Muscle layer of duodenum (tissue), 2 donors: ENCODE data around the gene HINT2.

Experiments used
- H3K27ac ChIP-seq: one replicate; pipeline ENCODE4 v1.7.0; 2013; ENCODE audit warnings: mild to moderate bottlenecking, low read length
- H3K27me3 ChIP-seq: one replicate; pipeline ENCODE4 v1.7.0; 2013; ENCODE audit warnings: low read depth, mild to moderate bottlenecking, control low read depth, low read length
- H3K36me3 ChIP-seq, 2 donors: one replicate each; pipeline ENCODE4 v1.7.0; 2013; ENCODE audit warnings: low read length in 2 of 2, control low read depth in 1 of 2, mild to moderate bottlenecking in 1 of 2; ENCODE audit not compliant: insufficient read depth in 2 of 2, control insufficient read depth in 1 of 2
- H3K4me1 ChIP-seq, 2 donors: one replicate each; pipeline ENCODE4 v1.7.0; 2013; ENCODE audit warnings: low read length in 2 of 2, mild to moderate bottlenecking in 2 of 2, control low read depth in 1 of 2, moderate library complexity in 1 of 2; ENCODE audit not compliant: insufficient read depth in 2 of 2, control insufficient read depth in 1 of 2
- H3K4me3 ChIP-seq, 2 donors: one replicate each; pipeline ENCODE4 v1.7.0; 2013; ENCODE audit warnings: low read length in 2 of 2, low read depth in 1 of 2, mild to moderate bottlenecking in 1 of 2
- H3K9me3 ChIP-seq, 2 donors: one replicate each; pipeline ENCODE4 v1.7.0; 2013; ENCODE audit warnings: low read length in 2 of 2, control low read depth in 1 of 2, mild to moderate bottlenecking in 1 of 2; ENCODE audit not compliant: control insufficient read depth in 1 of 2
- donor health status: healthy.

Gene HINT2

DNA sequence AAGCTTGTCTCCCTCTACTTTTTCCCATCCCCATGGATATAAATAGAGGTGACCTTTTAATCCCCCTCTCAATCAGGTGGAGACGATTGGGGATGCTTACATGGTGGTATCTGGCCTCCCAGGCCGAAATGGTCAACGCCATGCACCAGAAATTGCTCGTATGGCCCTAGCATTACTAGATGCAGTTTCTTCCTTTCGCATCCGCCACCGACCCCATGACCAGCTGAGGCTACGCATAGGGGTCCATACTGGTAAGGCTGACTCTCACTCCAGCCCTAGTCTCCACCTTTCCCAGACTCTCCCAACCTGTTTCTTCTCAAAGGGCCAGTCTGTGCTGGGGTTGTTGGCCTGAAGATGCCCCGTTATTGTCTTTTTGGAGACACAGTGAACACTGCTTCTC, 6.4 kb downstream of the HINT2 start:
- Histone ChIP-seq H3K4me3 (no peak overlapping the region), H3K36me3 (peaks cover 18 to 42% of the 10 kb centered on the region in 2 donors), H3K27ac (no peak overlapping the region), H3K4me1 (peaks cover 11 to 25% of the 10 kb centered on the region in 2 donors), H3K9me3 (no peaks in the 10 kb centered on the region), H3K27me3 (no peaks in the 10 kb centered on the region)

DNA sequence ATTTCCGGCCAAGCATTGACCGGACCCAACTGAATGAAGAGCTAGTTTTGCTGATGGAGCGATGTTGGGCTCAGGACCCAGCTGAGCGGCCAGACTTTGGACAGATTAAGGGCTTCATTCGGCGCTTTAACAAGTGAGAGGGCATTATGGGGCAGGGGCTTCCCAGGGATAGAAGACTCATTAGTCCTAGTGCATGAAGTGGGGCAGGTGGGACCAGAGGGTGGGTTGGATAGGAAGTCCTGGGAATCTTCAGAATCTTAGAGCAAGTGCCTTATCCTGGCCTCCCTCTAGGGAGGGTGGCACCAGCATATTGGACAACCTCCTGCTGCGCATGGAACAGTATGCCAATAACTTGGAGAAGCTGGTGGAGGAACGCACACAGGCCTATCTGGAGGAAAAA, 8.7 kb downstream of the HINT2 start:
- Histone ChIP-seq H3K36me3 (peaks cover 33 to 64% of the 10 kb centered on the region in 2 donors), H3K27ac (no peak overlapping the region), H3K4me3 (no peak overlapping the region), H3K4me1 (peaks cover 0 to 3% of the 10 kb centered on the region in 2 donors), H3K27me3 (no peaks in the 10 kb centered on the region), H3K9me3 (no peaks in the 10 kb centered on the region)

DNA sequence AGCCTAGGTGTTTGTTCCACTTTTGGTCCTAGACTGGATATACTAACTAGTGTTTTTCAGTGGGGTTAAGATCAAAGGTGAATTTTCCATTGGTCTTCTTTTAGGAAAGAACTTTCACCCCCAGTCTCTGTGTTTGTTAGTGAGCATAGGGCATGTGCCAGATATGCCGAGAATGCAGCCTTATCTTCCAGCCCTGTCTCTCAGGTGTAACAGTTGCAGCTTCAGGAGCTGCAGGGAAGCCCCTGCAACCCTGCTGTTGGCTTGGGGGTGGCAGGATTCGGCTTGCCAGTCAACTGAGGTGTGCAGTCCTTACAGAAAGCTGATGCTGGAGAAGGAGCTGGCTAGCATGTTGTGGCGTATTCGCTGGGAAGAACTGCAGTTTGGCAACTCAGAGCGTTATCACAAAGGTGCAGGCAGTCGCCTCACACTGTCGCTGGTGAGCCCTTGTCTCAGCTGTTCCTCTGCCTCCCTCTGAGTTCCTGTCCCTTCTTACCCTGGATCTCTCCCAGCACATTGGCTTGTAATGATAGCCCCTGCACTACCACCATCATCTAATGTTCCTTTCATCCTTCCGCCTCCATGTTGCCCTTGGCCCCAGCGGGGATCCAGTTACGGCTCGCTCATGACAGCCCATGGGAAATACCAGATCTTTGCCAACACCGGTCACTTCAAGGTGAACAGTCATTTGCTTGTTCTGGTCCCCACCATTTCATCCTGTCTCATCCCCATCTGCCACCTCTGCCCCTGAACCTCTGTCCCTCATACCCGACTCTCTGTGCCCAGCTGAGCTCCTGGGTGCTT, 13.3 kb downstream of the HINT2 start:
- no peak overlapping the region for H3K27ac ChIP-seq
- no peak overlapping the region for H3K4me3 ChIP-seq
- peaks cover 39 to 56% of the 10 kb centered on the region in 2 donors for H3K36me3 ChIP-seq
- H3K27me3 ChIP-seq, result no peaks in the 10 kb centered on the region
- no peaks in the 10 kb centered on the region for H3K9me3 ChIP-seq
- H3K4me1 ChIP-seq, result no peaks in the 10 kb centered on the region

DNA sequence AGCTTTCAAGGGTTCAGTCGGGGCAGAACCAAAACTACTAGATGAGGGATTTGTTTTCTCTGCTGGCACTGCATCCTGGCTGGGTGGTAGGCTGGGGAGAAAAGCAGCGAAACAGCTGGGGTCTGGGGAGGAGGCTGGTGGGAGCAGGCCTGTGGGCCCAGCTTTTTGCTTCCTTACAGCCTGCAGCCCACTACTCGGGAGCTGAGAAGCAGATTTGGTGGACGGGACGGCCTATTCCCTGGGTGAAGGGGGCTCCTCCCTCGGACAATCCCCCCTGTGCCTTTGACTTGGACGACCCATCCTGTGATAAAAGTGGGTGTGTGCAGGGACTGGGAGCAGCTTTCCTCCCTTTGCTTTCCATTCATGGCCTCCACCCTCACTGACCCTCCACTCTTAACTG, 14.3 kb downstream of the HINT2 start:
- no peak overlapping the region for H3K27ac ChIP-seq
- no peak overlapping the region for H3K4me3 ChIP-seq
- H3K36me3 ChIP-seq, result peaks cover 30 to 46% of the 10 kb centered on the region in 2 donors
- H3K27me3 ChIP-seq, result no peaks in the 10 kb centered on the region
- H3K9me3 ChIP-seq, result no peaks in the 10 kb centered on the region
- no peaks in the 10 kb centered on the region for H3K4me1 ChIP-seq

DNA sequence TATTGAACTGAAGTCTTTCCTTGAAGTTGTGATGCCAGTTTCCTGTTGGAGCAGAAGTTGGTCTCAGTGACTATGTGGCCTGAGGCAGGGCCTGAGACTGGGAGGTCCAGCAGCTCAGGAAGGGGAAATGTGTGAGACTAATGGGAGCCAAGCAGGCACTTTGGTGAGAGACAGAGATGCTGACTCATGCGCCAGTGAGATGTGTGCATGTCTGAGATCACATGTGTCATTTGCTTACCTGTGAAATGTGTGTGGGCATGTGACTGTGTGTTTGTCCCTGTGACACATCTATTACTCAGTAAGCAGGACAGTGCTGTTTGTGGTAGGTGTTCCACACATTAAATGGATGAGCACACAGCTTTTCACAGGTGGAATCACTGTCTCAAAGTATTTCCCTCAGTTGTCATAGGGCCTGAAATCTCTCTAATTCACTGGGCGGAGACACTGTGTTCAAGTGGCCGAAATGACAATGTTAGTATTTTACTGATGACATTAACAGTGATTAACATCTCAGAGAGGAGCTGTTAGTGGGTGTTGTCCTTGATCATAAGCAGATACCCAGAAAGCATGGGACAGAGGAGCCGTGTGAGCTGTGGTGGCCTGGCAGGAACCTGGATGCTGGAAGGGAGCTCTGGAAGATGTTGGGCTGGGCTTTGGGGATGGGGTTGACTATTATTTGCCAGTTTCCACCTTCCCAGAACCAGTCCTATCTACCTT, 16.0 kb downstream of the HINT2 start:
- Histone ChIP-seq H3K4me1 (peaks cover 0 to 9% of the 10 kb centered on the region in 2 donors), H3K27ac (no peak overlapping the region), H3K36me3 (peaks cover 25 to 41% of the 10 kb centered on the region in 2 donors), H3K27me3 (no peaks in the 10 kb centered on the region), H3K4me3 (no peak overlapping the region), H3K9me3 (no peaks in the 10 kb centered on the region)

DNA sequence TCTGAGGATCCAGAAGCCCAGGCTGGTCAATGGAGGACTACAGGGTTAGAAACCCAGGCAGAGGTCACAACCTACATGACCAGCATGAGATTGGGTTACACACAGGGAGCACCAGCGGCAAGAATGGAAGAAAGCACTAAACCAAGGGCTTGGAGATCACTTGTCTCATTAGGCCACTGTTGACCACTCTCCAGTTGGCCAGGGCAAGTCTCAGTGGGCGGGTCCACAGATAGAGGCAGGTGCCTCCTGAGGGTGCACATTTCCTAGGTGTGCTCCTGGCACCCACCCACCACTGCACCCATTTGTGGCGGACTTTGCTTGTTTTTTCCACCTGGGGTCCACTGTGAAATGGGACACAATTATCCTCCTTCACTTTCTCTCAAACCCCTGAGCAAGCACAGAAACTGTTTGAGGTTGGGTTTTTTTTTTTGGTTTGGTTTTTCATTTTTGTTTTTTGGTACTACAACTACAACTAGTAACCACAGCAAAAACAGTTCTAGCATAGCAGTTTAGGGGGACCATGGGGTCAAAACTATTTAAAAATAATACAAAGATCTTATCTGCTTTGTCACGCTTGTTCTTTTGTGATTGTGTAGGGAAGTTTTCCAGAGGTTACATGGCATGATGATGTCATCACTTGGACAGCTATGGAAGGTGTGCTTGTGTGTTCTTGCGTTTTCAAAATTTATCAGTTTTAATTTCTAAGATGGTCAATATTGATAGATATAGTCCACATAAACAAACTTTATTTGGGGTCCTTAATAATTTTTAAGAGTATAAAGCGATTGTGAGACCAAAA, 17.3 kb downstream of the HINT2 start:
- Histone ChIP-seq H3K9me3 (no peaks in the 10 kb centered on the region), H3K36me3 (peaks cover 22 to 31% of the 10 kb centered on the region in 2 donors), H3K27ac (no peak overlapping the region), H3K4me3 (no peak overlapping the region), H3K27me3 (no peaks in the 10 kb centered on the region), H3K4me1 (peaks cover 0 to 22% of the 10 kb centered on the region in 2 donors)

DNA sequence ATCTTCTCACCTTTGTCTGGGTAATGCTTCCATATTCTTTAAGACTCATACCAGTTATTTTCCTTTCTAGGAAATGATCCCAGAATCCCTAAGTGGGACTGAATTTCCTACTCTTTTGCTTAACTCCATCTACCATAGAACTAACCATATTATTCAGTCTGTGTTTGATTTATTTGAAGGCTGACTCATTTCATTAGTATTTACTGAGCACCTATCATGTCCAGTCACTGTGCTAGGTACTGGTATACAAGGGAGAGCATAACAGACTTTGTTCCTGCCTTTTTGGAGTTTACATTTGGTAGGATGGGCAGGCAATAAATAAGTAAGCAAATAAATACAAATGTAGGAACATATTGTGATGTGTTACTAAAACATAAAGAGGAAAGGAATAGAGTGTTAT, 19.1 kb downstream of the HINT2 start:
- Histone ChIP-seq H3K4me1 (peaks cover 0 to 29% of the 10 kb centered on the region in 2 donors), H3K9me3 (no peaks in the 10 kb centered on the region), H3K27ac (no peak overlapping the region), H3K4me3 (no peak overlapping the region), H3K36me3 (peaks cover 6 to 14% of the 10 kb centered on the region in 2 donors), H3K27me3 (no peaks in the 10 kb centered on the region)

DNA sequence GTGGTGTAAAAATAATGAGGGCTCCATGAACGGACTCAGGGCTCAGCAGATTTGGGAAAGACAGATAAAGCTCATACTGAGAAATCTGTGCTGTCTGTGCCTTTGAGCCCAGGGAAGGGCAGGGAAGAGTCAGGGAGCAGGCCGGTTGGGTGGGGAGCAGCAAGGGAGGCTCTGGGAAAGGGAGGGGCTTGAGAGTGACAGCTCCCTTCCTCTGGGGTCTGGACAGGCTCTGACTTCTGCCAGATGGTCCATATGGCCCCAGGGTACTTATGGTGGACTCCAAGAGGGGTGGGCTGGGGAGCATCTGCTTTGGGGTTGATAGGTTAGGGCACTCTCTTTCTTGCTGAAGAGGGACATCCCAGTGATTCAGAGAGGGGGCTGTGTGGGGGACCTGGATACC, 21.4 kb downstream of the HINT2 start:
- H3K27me3 ChIP-seq, result no peaks in the 10 kb centered on the region
- H3K36me3 ChIP-seq, result no peaks in the 10 kb centered on the region
- peak overlapping the region in 1 of 2 donors; percentile 56 for H3K4me3 ChIP-seq
- H3K4me1 ChIP-seq, result peaks cover 0 to 31% of the 10 kb centered on the region in 2 donors
- H3K27ac ChIP-seq, result no peak overlapping the region
- no peaks in the 10 kb centered on the region for H3K9me3 ChIP-seq

DNA sequence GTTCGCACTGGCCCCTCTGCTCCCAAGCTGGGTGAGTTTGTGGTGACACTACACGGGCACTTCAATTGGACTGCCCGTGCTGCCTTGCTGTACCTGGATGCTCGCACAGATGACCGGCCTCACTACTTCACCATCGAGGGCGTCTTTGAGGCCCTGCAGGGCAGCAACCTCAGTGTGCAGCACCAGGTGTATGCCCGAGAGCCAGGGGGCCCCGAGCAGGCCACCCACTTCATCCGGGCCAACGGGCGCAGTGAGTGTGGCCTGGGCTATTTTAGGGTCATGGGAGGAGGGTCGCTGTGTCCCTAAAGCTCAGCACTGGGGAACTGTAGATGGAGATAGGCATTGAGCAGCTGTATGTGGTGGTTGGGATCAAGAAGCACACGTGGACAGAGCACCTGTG, 22.0 kb downstream of the HINT2 start:
- Histone ChIP-seq H3K36me3 (no peaks in the 10 kb centered on the region), H3K9me3 (no peaks in the 10 kb centered on the region), H3K27me3 (no peaks in the 10 kb centered on the region), H3K4me1 (peaks cover 0 to 31% of the 10 kb centered on the region in 2 donors), H3K4me3 (peak overlapping the region in 1 of 2 donors; percentile 56), H3K27ac (no peak overlapping the region)

DNA sequence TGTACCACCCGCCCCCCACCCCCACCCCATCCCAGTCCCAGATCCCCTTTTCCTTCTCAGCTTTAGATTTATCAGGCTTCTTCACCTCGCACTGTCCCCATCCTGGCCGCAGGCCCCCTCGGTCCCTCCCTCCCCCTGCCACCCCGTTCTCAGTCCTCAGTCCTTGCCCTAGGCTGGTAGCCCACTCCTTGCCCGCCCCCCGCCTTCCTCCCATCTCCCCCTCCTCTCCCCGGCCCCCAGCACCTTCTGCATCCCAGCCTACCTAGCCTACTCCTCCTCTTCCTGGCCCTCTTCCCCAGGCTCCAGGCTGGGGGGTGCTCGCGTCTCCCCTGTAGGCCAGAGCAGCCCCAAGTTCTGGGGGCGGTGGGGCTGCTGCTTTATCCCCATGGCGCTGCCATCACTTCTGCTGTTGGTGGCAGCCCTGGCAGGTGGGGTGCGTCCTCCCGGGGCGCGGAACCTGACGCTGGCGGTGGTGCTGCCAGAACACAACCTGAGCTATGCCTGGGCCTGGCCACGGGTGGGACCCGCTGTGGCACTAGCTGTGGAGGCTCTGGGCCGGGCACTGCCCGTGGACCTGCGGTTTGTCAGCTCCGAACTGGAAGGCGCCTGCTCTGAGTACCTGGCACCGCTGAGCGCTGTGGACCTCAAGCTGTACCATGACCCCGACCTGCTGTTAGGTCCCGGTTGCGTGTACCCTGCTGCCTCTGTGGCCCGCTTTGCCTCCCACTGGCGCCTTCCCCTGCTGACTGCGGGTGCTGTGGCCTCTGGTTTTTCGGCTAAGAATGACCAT, 22.6 kb downstream of the HINT2 start:
- no peak overlapping the region for H3K27ac ChIP-seq
- H3K4me1 ChIP-seq, result peaks cover 0 to 31% of the 10 kb centered on the region in 2 donors
- no peaks in the 10 kb centered on the region for H3K36me3 ChIP-seq
- H3K9me3 ChIP-seq, result no peaks in the 10 kb centered on the region
- peak overlapping the region in 1 of 2 donors; percentile 56 for H3K4me3 ChIP-seq
- H3K27me3 ChIP-seq, result no peaks in the 10 kb centered on the region
